Measurements from ENCODE around the gene DUSP22.

The DUSP22 gene

GRCh38 chr6:357261-357790 is 65.0 kb downstream of the DUSP22 start:
- Mint-ChIP-seq H3K36me3 (ENCODE audit: low read depth) (no peaks in the 10 kb centered on the region), H3K9me3 (no peaks in the 10 kb centered on the region), H3K27ac (peak overlapping the region; percentile 91), H3K27me3 (no peaks in the 10 kb centered on the region), H3K4me3 (peak overlapping the region; percentile 1), H3K4me1 (ENCODE audit: low read depth) (peaks cover 35% of the 10 kb centered on the region)

DNA sequence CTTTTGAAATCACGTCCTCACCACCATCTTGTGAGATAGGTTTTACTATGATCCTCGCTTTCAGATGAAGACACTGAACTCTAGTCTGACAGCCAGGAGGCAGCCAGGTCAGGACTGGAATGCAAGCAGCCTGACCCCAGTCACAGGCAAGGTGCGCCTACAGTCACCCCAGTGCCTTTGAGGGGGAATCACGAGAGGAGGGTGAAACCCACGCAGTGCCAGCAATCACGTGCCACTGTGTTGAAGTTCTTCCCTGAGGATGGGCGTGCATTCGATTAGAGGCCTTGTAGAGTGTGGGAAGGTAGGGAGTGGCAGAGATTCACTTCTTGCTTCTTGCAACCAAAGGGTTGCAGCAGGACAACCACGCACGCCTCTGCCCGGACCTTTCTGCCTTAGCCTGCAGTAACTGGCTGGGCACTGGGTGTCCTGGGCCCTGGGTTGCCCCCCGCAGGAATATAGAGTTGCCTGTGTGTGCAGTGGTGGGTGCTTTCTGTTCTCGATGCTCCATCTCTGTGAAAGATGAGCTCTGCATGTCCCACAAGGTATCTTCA is 65.6 kb downstream of the DUSP22 start:
- Mint-ChIP-seq H3K4me1 (ENCODE audit: low read depth) (peaks cover 35% of the 10 kb centered on the region), H3K36me3 (ENCODE audit: low read depth) (no peaks in the 10 kb centered on the region), H3K27me3 (no peaks in the 10 kb centered on the region), H3K9me3 (peaks cover 4% of the 10 kb centered on the region), H3K4me3 (no peak overlapping the region), H3K27ac (peak overlapping the region; percentile 91)

GRCh38 chr6:358432-358831 is 66.1 kb downstream of the DUSP22 start:
- Mint-ChIP-seq H3K36me3 (ENCODE audit: low read depth) (no peaks in the 10 kb centered on the region), H3K9me3 (peaks cover 4% of the 10 kb centered on the region), H3K27me3 (no peaks in the 10 kb centered on the region), H3K4me1 (ENCODE audit: low read depth) (peaks cover 35% of the 10 kb centered on the region), H3K4me3 (no peak overlapping the region), H3K27ac (peak overlapping the region; percentile 11)

DNA sequence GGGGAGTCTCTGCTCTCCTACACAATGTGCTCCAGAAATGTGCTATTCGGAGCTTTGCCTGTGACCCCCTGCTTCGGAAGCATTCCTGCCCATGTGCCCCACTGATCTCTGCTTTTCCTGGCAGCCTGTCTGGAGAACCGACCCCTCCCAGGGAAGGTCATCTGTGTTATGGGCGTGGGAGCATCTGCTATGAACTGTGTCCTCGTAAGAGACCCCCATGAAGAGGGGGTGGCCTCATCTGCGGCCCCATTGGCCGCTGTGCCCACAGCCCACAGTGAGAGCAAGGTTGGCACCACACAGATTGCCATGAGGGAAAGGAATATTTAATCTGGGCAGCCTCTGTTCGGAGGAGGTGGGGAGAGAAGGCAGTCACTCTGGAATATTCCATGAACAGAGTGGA is 66.6 kb downstream of the DUSP22 start:
- Mint-ChIP-seq H3K4me3 (no peak overlapping the region), H3K9me3 (peaks cover 4% of the 10 kb centered on the region), H3K4me1 (ENCODE audit: low read depth) (peaks cover 35% of the 10 kb centered on the region), H3K36me3 (ENCODE audit: low read depth) (no peaks in the 10 kb centered on the region), H3K27me3 (no peaks in the 10 kb centered on the region), H3K27ac (no peak overlapping the region)

- Mint-ChIP-seq H3K4me1 (ENCODE audit: low read depth) (peaks cover 35% of the 10 kb centered on the region), H3K27ac (no peak overlapping the region), H3K9me3 (peaks cover 10% of the 10 kb centered on the region), H3K36me3 (ENCODE audit: low read depth) (peaks cover 3% of the 10 kb centered on the region), H3K4me3 (no peak overlapping the region), H3K27me3 (no peaks in the 10 kb centered on the region)
Measured at GRCh38 chr6:359261-360035, 67.2 kb downstream of the DUSP22 start.

GRCh38 chr6:360349-360748 is 68.1 kb downstream of the DUSP22 start:
- no peaks in the 10 kb centered on the region for H3K27me3 Mint-ChIP-seq
- peaks cover 3% of the 10 kb centered on the region for H3K36me3 Mint-ChIP-seq (ENCODE audit: low read depth)
- H3K4me1 Mint-ChIP-seq (ENCODE audit: low read depth): peaks cover 38% of the 10 kb centered on the region
- H3K27ac Mint-ChIP-seq: no peak overlapping the region
- H3K9me3 Mint-ChIP-seq: peaks cover 10% of the 10 kb centered on the region
- H3K4me3 Mint-ChIP-seq: no peak overlapping the region

DNA sequence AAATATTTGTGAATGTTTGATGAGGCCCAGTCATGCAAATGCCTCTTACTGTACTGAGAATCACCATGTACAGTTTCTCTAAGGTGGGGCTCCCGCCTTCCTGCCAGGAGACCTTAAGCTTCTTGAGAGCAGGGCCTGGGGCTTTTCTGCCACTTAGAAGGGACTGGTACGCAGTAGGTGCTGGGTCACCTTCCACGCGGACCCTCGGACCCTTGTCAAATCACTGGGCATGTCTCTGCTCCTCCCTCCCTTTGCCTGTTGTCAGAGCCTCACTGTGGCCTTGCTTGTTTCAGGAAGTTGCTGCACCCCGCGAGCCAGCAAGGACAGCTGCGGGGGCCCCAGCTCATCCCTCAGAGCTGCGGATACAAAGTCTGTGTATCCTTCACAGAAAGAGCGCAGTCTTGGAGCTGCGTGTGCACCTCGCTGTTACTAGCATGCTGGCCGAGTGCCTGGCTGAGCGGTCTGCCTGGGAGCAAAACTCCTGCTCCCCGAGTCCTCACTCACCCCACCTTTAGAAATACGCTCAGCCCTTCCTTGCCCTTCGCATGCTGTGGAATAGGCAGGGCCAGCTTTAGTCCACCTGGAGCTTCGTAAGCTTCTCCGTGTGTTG is 68.6 kb downstream of the DUSP22 start:
- H3K4me1 Mint-ChIP-seq (ENCODE audit: low read depth): peaks cover 40% of the 10 kb centered on the region
- H3K9me3 Mint-ChIP-seq: peaks cover 10% of the 10 kb centered on the region
- H3K4me3 Mint-ChIP-seq: no peak overlapping the region
- H3K27ac Mint-ChIP-seq: no peak overlapping the region
- H3K36me3 Mint-ChIP-seq (ENCODE audit: low read depth): peaks cover 3% of the 10 kb centered on the region
- H3K27me3 Mint-ChIP-seq: no peaks in the 10 kb centered on the region

DNA sequence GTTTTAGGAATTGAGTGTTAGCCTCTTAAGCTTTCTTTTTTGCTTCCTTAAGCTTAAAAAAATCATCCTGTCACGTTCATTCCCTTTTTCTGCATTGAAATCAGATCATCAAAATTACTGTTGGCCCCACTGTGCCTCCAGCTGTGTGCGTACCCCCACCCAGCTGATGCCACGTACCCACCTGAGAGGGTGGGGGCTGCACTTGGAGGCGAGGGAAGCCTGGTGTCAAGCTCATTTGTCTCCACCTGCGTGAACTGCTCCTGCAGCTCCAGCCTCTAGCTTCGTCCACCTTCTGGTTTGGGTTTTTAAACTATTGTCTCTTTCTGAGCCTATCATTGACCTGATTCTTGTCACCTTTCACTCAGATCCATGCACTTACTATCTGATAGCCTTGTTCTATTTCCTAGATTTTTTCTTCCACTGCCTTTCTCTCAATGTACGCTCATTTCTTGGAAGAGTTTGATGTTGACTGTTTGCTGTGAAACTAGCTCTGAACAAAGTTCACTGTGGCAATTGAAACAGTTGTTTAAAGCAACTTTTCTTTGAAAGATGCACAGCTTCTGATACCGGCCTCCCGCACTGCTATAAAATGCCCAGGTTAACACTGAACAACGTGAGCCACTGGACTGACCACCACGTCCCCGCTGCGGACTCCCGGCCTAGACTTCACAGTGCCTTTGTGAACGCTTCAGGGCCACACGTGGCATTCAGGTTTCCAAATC is 69.3 kb downstream of the DUSP22 start:
- no peak overlapping the region for H3K4me3 Mint-ChIP-seq
- H3K27ac Mint-ChIP-seq: no peak overlapping the region
- no peaks in the 10 kb centered on the region for H3K27me3 Mint-ChIP-seq
- peaks cover 33% of the 10 kb centered on the region for H3K4me1 Mint-ChIP-seq (ENCODE audit: low read depth)
- H3K9me3 Mint-ChIP-seq: peaks cover 10% of the 10 kb centered on the region
- H3K36me3 Mint-ChIP-seq (ENCODE audit: low read depth): peaks cover 3% of the 10 kb centered on the region

- Mint-ChIP-seq H3K27me3 (no peaks in the 10 kb centered on the region), H3K9me3 (peaks cover 10% of the 10 kb centered on the region), H3K36me3 (ENCODE audit: low read depth) (peaks cover 3% of the 10 kb centered on the region), H3K27ac (no peak overlapping the region), H3K4me1 (ENCODE audit: low read depth) (peaks cover 25% of the 10 kb centered on the region), H3K4me3 (no peak overlapping the region)
Measured at GRCh38 chr6:362231-362923, 70.1 kb downstream of the DUSP22 start.

DNA sequence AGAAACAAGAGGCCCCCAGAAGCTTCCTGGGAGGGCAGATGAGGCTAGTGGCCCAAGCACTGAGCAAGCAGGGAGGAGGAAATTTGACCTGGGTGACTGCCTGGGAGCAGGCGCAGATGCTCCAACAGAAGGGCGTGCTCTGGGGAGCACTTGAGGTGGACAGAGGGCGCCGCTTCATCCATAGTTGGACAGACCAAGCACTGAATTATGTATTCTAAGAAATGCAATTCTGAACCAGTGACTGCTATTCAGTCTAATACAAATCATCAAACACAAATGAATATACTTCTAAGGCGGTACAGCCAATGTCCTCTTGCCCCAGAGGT is 70.6 kb downstream of the DUSP22 start:
- H3K9me3 Mint-ChIP-seq: peaks cover 10% of the 10 kb centered on the region
- peaks cover 3% of the 10 kb centered on the region for H3K36me3 Mint-ChIP-seq (ENCODE audit: low read depth)
- no peak overlapping the region for H3K27ac Mint-ChIP-seq
- H3K4me3 Mint-ChIP-seq: no peak overlapping the region
- no peaks in the 10 kb centered on the region for H3K27me3 Mint-ChIP-seq
- peaks cover 20% of the 10 kb centered on the region for H3K4me1 Mint-ChIP-seq (ENCODE audit: low read depth)

- Mint-ChIP-seq H3K4me3 (no peak overlapping the region), H3K36me3 (ENCODE audit: low read depth) (peaks cover 3% of the 10 kb centered on the region), H3K4me1 (ENCODE audit: low read depth) (peaks cover 17% of the 10 kb centered on the region)
Measured at GRCh38 chr6:363291-363690, 71.0 kb downstream of the DUSP22 start.

GRCh38 chr6:363909-364308 is 71.6 kb downstream of the DUSP22 start:
- Mint-ChIP-seq H3K9me3 (peaks cover 10% of the 10 kb centered on the region), H3K27ac (no peak overlapping the region), H3K4me1 (ENCODE audit: low read depth) (peaks cover 11% of the 10 kb centered on the region), H3K36me3 (ENCODE audit: low read depth) (peaks cover 3% of the 10 kb centered on the region), H3K27me3 (no peaks in the 10 kb centered on the region), H3K4me3 (no peak overlapping the region)

More at GRCh38 chr6:363291-363690, 71.0 kb downstream of the DUSP22 start:
- H3K27ac Mint-ChIP-seq: no peak overlapping the region
- H3K27me3 Mint-ChIP-seq: no peaks in the 10 kb centered on the region
- H3K9me3 Mint-ChIP-seq: peaks cover 10% of the 10 kb centered on the region

DNA sequence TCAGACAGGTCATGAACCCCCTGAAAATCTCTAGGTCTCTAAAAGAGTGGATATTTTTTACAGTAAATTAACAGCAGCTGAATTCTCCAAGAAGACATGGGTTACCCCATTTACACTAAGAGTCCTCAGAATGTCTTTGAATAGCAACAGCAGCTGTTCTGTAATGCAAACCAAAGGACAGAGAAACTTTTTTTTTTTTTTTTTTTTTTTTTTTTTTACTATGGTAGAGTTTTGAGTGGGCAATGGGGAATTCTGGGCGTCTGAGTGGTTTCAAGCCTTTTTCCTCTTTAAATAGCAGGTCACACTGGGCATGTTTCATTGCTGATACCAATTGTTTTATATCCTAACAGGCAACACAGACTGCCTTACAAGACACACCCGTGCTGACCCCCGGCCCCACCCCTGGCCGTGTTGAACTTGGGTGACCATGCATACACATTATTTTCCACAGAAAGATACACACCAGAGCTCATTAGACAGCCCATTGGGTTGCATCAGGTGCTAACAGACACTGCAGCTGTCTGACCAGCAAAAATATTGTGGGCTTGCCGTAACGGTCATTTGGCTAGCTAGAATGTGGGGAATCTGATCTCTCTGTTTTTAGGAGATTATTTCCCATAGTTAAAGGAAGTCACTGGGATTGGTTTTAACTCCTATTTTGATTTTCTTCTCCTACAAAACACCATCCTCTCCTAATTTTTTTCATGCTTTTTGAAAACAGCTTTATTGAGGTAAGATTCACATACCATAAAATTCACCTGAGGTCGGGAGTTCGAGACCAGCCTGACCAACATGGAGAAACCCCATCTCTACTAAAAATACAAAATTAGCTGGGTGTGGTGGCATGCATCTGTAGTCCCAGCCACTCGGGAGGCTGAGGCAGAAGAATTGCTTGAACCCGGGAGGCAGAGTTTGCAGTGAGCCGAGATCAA is 72.6 kb downstream of the DUSP22 start:
- Mint-ChIP-seq H3K36me3 (ENCODE audit: low read depth) (peaks cover 3% of the 10 kb centered on the region), H3K27me3 (no peaks in the 10 kb centered on the region), H3K27ac (no peak overlapping the region)

DNA sequence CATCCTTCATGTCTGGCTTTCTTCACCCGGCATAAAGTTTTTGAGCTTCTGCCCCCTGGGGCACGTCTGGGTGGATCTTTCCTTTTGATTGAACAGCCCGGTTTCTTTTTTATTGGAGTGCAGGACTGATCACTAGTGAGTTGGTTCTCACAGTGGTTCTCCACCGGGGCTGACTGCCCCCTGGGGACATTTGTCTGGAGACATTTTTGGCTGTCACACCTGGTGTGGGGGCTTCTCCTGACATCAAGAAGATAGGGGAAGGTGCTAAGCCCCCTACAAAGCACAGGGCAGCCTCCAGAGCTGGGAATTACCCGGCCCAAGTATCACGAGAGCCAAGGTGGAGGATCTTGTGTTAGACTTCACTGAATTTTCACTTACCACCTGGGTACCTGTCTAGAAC is 73.5 kb downstream of the DUSP22 start:
- Mint-ChIP-seq H3K9me3 (peaks cover 10% of the 10 kb centered on the region), H3K27me3 (peaks cover 3% of the 10 kb centered on the region), H3K4me3 (no peak overlapping the region), H3K27ac (no peak overlapping the region), H3K4me1 (ENCODE audit: low read depth) (peaks cover 7% of the 10 kb centered on the region), H3K36me3 (ENCODE audit: low read depth) (peaks cover 3% of the 10 kb centered on the region)

More for the DNA sequence above, 72.6 kb downstream of the DUSP22 start:
- peaks cover 10% of the 10 kb centered on the region for H3K9me3 Mint-ChIP-seq
- no peak overlapping the region for H3K4me3 Mint-ChIP-seq
- H3K4me1 Mint-ChIP-seq (ENCODE audit: low read depth): peaks cover 10% of the 10 kb centered on the region

Measured in stimulated activated naive CD8-positive, alpha-beta T cell treated with anti-CD3 and anti-CD28 coated beads, Interleukin-15, Interleukin-2, amounts not matched to agents 100 ng/mL and 50 ng/mL, for 24 hours (primary cell).